Karpas-422 (cell line): ENCODE results near the gene SPAG6. TPM values are rescaled to one million over a fixed set of nuclear protein-coding genes. Genes with fewer than 3 reads are reported as not detected.

Experiments
- DNase-seq: peaks from one replicate; pipeline ENCODE4 v3.0.0-alpha.2; 2015
- H2AFZ ChIP-seq: fragments of 200-600 bp; sonication (generic); 2 replicates; pipeline ENCODE4 v1.6.1; 2014; ENCODE audit warnings: antibody characterized with exemption, low read length, mixed read lengths
- H3K27ac ChIP-seq: fragments of 200-600 bp; sonication (generic); 2 replicates; pipeline ENCODE4 v1.5.1; 2014; ENCODE audit warnings: mild to moderate bottlenecking, low read length, moderate library complexity
- H3K27me3 ChIP-seq: fragments of 200-600 bp; sonication (generic); 2 replicates; pipeline ENCODE4 v1.6.1; 2014; ENCODE audit warnings: low read length, mixed read lengths
- H3K36me3 ChIP-seq: fragments of 200-600 bp; sonication (generic); 2 replicates; pipeline ENCODE4 v1.6.1; 2014; ENCODE audit warnings: low read length, mixed read lengths; ENCODE audit not compliant: insufficient read depth
- H3K4me1 ChIP-seq: fragments of 200-600 bp; sonication (generic); 2 replicates; pipeline ENCODE4 v1.6.1; 2014; ENCODE audit warnings: mild to moderate bottlenecking, low read length, mixed read lengths
- H3K4me2 ChIP-seq: fragments of 200-600 bp; sonication (generic); 2 replicates; pipeline ENCODE4 v1.6.1; 2014; ENCODE audit warnings: low read length, low read depth, mild to moderate bottlenecking; ENCODE audit not compliant: poor library complexity, severe bottlenecking
- H3K4me3 ChIP-seq: fragments of 200-600 bp; sonication (generic); 2 replicates; pipeline ENCODE4 v1.5.1; 2014; ENCODE audit warnings: mild to moderate bottlenecking, antibody characterized with exemption, low read length, mixed read lengths
- H3K79me2 ChIP-seq: fragments of 200-600 bp; sonication (generic); 2 replicates; pipeline ENCODE4 v1.6.1; 2014; ENCODE audit warnings: mild to moderate bottlenecking, low read length, mixed read lengths
- H3K9ac ChIP-seq: fragments of 200-600 bp; sonication (generic); 2 replicates; pipeline ENCODE4 v1.6.0; 2014; ENCODE audit warnings: low read length
- H3K9me2 ChIP-seq: fragments of 200-600 bp; sonication (generic), shearing (Covaris generic); replicated peaks from 2 replicates; pipeline ENCODE4 v1.6.0; 2014; ENCODE audit warnings: mild to moderate bottlenecking, low read length, moderate library complexity; ENCODE audit not compliant: insufficient read depth
- H3K9me3 ChIP-seq: fragments of 300-700, 200-600 bp; sonication (generic); 2 replicates; pipeline ENCODE4 v1.6.1; 2014; ENCODE audit warnings: low read length, mixed read lengths
- H4K20me1 ChIP-seq: fragments of 200-600 bp; sonication (generic); 2 replicates; pipeline ENCODE4 v1.6.1; 2014; ENCODE audit warnings: mild to moderate bottlenecking, antibody characterized with exemption, low read length, low read depth; ENCODE audit not compliant: insufficient read depth
- total RNA-seq: library from RNA; depleted of rRNA; stranded (reverse); fragments of >200 nt; shearing (Covaris generic); gene quantifications from 2 replicates; pipeline ENCODE4 v1.2.3, GENCODE V29; 2014; ENCODE audit warnings: low replicate concordance

The SPAG6 gene
- total RNA-seq, 1 experiment from 2014 or later = not detected

GRCh38 chr10:22324893-22325271 lies 20.4 kb upstream of the SPAG6 start:
- H3K27ac ChIP-seq = no peak overlapping the region
- H3K4me1 ChIP-seq = peaks cover 35% of the 10 kb centered on the region
- no peak overlapping the region for H2AFZ ChIP-seq
- no peaks in the 10 kb centered on the region for H3K79me2 ChIP-seq
- peak overlapping the region; percentile 65 for H3K4me3 ChIP-seq
- DNase-seq = no peak
- no peaks in the 10 kb centered on the region for H3K9me2 ChIP-seq
- no peaks in the 10 kb centered on the region for H3K9me3 ChIP-seq
- H3K27me3 ChIP-seq = no peaks in the 10 kb centered on the region; the same call in 1 of the 2 replicates
- peaks cover 30% of the 10 kb centered on the region for H4K20me1 ChIP-seq
- H3K9ac ChIP-seq = peak overlapping the region; percentile 67
- H3K36me3 ChIP-seq = peaks cover 11% of the 10 kb centered on the region; the same call in 1 of the 2 replicates
- H3K4me2 ChIP-seq = peak overlapping the region; percentile 89

GRCh38 chr10:22325272-22326144 lies 19.8 kb upstream of the SPAG6 start:
- Histone ChIP-seq H3K9me2 (no peaks in the 10 kb centered on the region), H4K20me1 (peaks cover 30% of the 10 kb centered on the region), H3K4me3 (peak overlapping the region; percentile 65), H3K27me3 (no peaks in the 10 kb centered on the region; the same call in 1 of the 2 replicates), H3K4me1 (peaks cover 32% of the 10 kb centered on the region), H3K9ac (peak overlapping the region; percentile 67), H3K27ac (no peak overlapping the region), H3K4me2 (peak overlapping the region; percentile 89), H3K36me3 (peaks cover 13% of the 10 kb centered on the region; the same call in 1 of the 2 replicates), H3K9me3 (no peaks in the 10 kb centered on the region), H2AFZ (no peak overlapping the region), H3K79me2 (no peaks in the 10 kb centered on the region)
- peak; percentile 67 for DNase-seq

DNA sequence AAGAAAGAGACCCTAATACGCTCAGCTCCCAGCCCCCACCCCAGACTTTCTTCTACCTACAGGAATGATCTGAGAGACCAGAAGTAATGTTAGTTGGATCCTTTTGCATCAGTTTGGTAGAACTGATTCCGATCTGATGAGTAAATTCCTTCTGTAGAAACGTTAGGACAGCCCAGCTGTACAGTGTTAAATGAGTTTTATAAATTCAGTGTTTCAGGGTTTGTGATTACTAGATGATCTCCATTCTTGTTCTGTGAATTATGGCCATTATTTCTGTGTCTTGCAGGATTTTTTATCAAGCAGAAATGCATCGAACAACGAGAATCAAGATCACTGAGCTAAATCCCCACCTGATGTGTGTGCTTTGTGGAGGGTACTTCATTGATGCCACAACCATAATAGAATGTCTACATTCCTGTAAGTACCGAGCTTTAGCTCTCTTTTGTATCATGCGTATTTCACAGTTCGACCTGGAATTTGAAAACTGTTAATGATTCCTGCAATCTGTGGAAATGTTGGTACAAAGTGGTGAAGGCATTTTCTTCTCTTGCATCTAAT lies 19.1 kb upstream of the SPAG6 start:
- H3K9me2 ChIP-seq = no peaks in the 10 kb centered on the region
- no peak for DNase-seq
- no peaks in the 10 kb centered on the region for H3K79me2 ChIP-seq
- H4K20me1 ChIP-seq = peaks cover 30% of the 10 kb centered on the region
- H3K27me3 ChIP-seq = no peaks in the 10 kb centered on the region; the same call in 1 of the 2 replicates
- no peak overlapping the region for H3K27ac ChIP-seq
- no peak overlapping the region for H2AFZ ChIP-seq
- no peaks in the 10 kb centered on the region for H3K9me3 ChIP-seq
- H3K4me2 ChIP-seq = peak overlapping the region; percentile 54
- no peak overlapping the region for H3K4me3 ChIP-seq
- H3K4me1 ChIP-seq = peaks cover 32% of the 10 kb centered on the region
- H3K9ac ChIP-seq = no peak overlapping the region
- H3K36me3 ChIP-seq = peaks cover 13% of the 10 kb centered on the region; the same call in 1 of the 2 replicates

- Histone ChIP-seq H3K4me2 (no peak overlapping the region), H3K9me3 (no peaks in the 10 kb centered on the region), H3K79me2 (no peaks in the 10 kb centered on the region), H3K4me3 (no peak overlapping the region), H4K20me1 (peaks cover 17% of the 10 kb centered on the region; the same call in 1 of the 2 replicates), H3K27me3 (no peaks in the 10 kb centered on the region), H3K9me2 (no peaks in the 10 kb centered on the region), H3K36me3 (peaks cover 13% of the 10 kb centered on the region; the same call in 1 of the 2 replicates), H3K9ac (no peak overlapping the region), H2AFZ (no peak overlapping the region), H3K4me1 (peaks cover 11% of the 10 kb centered on the region), H3K27ac (no peak overlapping the region)
- no peak for DNase-seq
These were observed 16.1 kb upstream of the SPAG6 start for GRCh38 chr10:22329150-22329549.

DNA sequence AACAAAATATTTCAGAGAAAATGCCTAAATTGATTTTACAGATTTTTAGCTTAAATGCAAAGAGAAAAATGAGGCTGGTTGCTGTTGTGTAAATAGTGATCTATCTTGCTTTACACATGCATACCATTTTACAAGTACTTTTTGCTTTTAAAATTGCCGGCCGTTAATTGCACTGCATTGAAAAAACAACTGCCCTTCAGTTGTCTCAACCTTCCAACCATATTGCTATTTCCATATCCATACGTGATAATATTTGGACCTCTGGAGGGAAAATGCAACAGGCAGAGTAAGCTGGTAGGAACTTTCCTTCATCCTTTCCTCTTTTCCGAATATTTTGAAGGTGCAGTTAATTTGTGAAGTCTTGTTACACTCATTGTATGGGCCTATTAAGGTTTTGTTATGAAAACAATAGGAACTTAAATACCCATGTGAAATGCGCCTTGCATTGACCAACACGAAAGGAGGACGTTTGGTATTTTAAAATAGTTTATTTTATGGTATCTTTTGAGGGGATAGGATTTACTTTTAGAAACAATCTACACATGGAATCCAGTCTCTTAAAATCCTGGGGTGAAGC lies 13.1 kb upstream of the SPAG6 start:
- H3K27me3 ChIP-seq = no peaks in the 10 kb centered on the region
- no peak overlapping the region for H3K4me3 ChIP-seq
- no peak overlapping the region for H3K4me2 ChIP-seq
- H3K4me1 ChIP-seq = no peaks in the 10 kb centered on the region
- no peaks in the 10 kb centered on the region for H3K9me3 ChIP-seq
- H2AFZ ChIP-seq = no peak overlapping the region
- no peak overlapping the region for H3K27ac ChIP-seq
- no peaks in the 10 kb centered on the region for H4K20me1 ChIP-seq
- H3K9ac ChIP-seq = no peak overlapping the region
- no peaks in the 10 kb centered on the region for H3K9me2 ChIP-seq
- peaks cover 13% of the 10 kb centered on the region; the same call in 1 of the 2 replicates for H3K36me3 ChIP-seq
- no peaks in the 10 kb centered on the region for H3K79me2 ChIP-seq
- DNase-seq = no peak

DNA sequence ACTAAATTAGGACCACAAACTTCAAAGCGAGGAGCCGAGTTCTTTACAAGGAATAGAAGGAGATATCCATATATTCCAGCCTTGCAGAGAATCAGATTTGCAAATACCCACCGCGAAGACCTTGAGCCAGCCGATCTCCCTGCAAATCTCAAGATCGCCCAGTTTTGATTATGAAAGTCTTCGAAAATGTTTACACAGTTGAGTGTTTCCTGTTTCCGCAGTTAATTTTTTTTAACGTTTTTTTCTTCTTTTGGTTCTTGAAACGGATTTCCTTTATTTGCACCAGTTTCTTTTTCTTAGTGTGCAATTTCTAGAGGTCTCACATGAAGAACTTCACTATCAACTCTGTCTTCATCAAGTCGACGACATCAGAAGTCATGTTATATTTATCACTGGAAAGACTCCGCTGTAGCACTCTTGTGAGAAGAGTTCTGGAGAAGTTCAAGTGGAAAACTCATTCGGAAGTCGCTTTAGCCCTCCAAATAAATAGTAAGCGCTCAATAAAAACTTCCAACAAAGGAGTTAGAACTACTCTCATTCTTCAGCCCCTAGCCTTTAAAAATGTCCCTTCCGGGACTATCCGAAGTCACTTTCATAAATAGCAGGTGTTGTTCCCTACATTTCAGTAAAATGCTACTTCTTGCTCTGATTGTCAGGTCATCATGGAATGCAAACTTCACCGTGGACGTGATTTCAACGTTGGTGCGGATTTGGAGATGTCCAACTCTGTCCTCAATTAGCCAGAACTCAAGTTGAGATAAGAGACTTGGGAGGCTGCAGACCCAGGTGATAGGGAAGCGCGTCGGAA lies 11.9 kb upstream of the SPAG6 start:
- Histone ChIP-seq H3K36me3 (peaks cover 9% of the 10 kb centered on the region; the same call in 1 of the 2 replicates), H3K79me2 (no peaks in the 10 kb centered on the region), H4K20me1 (no peaks in the 10 kb centered on the region), H3K4me3 (no peak overlapping the region), H3K9me3 (no peaks in the 10 kb centered on the region), H3K9me2 (no peaks in the 10 kb centered on the region), H3K27me3 (no peaks in the 10 kb centered on the region), H3K4me1 (peaks cover 6% of the 10 kb centered on the region; the same call in 1 of the 2 replicates), H2AFZ (no peak overlapping the region), H3K27ac (no peak overlapping the region), H3K9ac (no peak overlapping the region), H3K4me2 (no peak overlapping the region)
- no peak for DNase-seq

- no peak for DNase-seq
- Histone ChIP-seq H3K4me1 (peaks cover 12% of the 10 kb centered on the region), H3K27me3 (no peaks in the 10 kb centered on the region), H3K9ac (no peak overlapping the region), H3K4me2 (no peak overlapping the region), H3K4me3 (no peak overlapping the region), H2AFZ (no peak overlapping the region), H3K9me2 (no peaks in the 10 kb centered on the region), H3K27ac (no peak overlapping the region), H3K79me2 (no peaks in the 10 kb centered on the region), H4K20me1 (no peaks in the 10 kb centered on the region), H3K9me3 (no peaks in the 10 kb centered on the region), H3K36me3 (peaks cover 9% of the 10 kb centered on the region; the same call in 1 of the 2 replicates)
These were observed 11.4 kb upstream of the SPAG6 start for GRCh38 chr10:22333975-22334282.
